Right cardiac atrium (tissue), 5 donors: ENCODE data around the gene TMEM190. TPM values are rescaled to one million over a fixed set of nuclear protein-coding genes. Genes with fewer than 3 reads are reported as not detected.
"Not testable (repeated sequence)": the region's sequence is repeated elsewhere in the genome, so short reads cannot be mapped to it uniquely, and the experiment has no call there.

Experiments used
- ATAC-seq, 2 donors: fragments of 200-7000 bp; cut with Tn5 transposase; one replicate each; pipeline versions ENCODE4 v1.8.0 to v1.9.1; 2020; ENCODE audit warnings: moderate library complexity in 2 of 2, mild to moderate bottlenecking in 1 of 2
- DNase-seq, 3 donors: peaks; one replicate each; pipeline ENCODE4 v3.0.0-alpha.2; 2020
- H3K27ac ChIP-seq: one replicate; pipeline ENCODE4 v1.5.1; 2013; ENCODE audit warnings: mild to moderate bottlenecking, low read length, control low read depth, moderate library complexity
- H3K27me3 ChIP-seq: one replicate; pipeline ENCODE4 v1.6.1; 2013; ENCODE audit not compliant: control insufficient read depth, insufficient read depth
- H3K4me1 ChIP-seq: one replicate; pipeline ENCODE4 v1.6.1; 2013; ENCODE audit warnings: low read length; ENCODE audit not compliant: control insufficient read depth, insufficient read depth
- H3K4me3 ChIP-seq: one replicate; pipeline ENCODE4 v1.5.1; 2013; ENCODE audit warnings: low read length, control low read depth
- H3K9me3 ChIP-seq: one replicate; pipeline ENCODE4 v1.6.1; 2013; ENCODE audit warnings: low read length; ENCODE audit not compliant: control insufficient read depth
- WGBS: extraction: QIAGEN DNeasy Blood & Tissue Kit; methylation state at CpG from one replicate; pipeline ENCODE4 v1.1.7; 2013; 5-methylcytosine and 5-hydroxymethylcytosine counted together
- intact Hi-C, 4 donors: fragments of 100-400 bp; cut with DNase I; formaldehyde crosslinking; loops; one replicate each; pipeline versions ENCODE4 v1.11.0 to v1.14.0; 2022 to 2023
- long read RNA-seq, 4 donors: library from polyadenylated mRNA; unstranded; transcript quantifications; one replicate each; pipeline ENCODE4 v2.0.0, GENCODE V29; 2020 to 2021
- polyA plus RNA-seq: library from polyadenylated mRNA; stranded (reverse); fragments of 200-250 nt; gene quantifications from one replicate; pipeline ENCODE4 v1.2.3, GENCODE V29; 2013
- total RNA-seq, 4 donors: library from RNA; stranded (reverse); fragmentation: NEBNext Ultra II Directional; extraction: Animal tissue kit (Norgen Biotek cat#: 25700); gene quantifications; one replicate each; pipeline ENCODE4 v1.2.1, GENCODE V29; 2021
- donor health status: healthy with polysubstance abuse.
- donor health status: DM: no; HTN: yes; CAD: no.
- donor health status: DM: no; HTN: no; CAD: no.
- donor health status: DM: no; HTN: yes; CAD: no; lungs with severe emphysema.
- donor health status: DM: yes; HTN: yes; CAD: no.

The TMEM190 gene
- total RNA-seq, result not detected
- not detected for polyA plus RNA-seq
- long read RNA-seq, donor 1, result 0 reads
- long read RNA-seq, donor 2, result 0 reads
- long read RNA-seq, donor 3, result 0 reads
- long read RNA-seq, donor 4, result 0 reads

DNA sequence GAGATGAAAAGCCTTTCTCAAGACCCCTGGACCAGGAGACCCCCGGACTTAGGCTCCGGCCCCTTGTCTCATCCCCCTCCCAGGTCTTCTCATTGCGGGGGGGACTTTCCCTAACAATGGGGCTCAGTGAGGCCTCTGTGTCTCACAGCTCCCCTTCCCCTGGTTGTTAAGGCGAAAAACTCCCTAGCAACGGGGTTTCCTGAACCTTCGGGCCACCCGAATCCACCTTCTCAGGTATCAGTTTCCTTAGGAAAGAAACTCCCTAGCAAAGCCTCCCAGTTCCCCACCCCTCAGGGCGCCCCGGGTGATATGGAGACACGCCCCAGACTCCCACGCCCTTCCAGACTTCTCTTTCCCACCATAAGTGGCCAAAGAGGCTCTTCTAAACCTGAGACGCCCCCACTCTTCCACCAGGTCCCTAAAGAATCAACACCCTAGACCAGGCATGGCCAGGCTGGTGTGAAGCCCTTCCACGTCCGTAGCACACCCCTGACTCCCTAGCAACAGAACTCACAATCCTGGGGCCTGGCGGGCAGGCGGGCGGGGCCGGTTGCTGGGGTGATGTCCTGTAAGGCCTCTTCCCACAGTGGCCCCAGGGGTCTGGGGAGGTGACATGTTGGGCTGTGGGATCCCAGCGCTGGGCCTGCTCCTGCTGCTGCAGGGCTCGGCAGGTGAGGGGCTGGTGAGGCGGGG, at the start of gene TMEM190:
TSS of gene TMEM190 (plus strand) at position 586 of the 693 bp plus-strand sequence. CDS start at position 614, 28 bp downstream.
- H3K27me3 ChIP-seq, result no peaks in the 10 kb centered on the region
- peak in 1 of 3 donors; percentile 52 for DNase-seq
- no peaks in the 10 kb centered on the region for H3K9me3 ChIP-seq
- ATAC-seq, result no peak
- H3K4me1 ChIP-seq, result no peaks in the 10 kb centered on the region
- intact Hi-C loops, result loop anchor here in 1 of 4 donors (10.0 kb wide), 1 partner anchor 72 kb away; no protein-coding TSS in a partner anchor
- no peak within 1 kb of the TSS for H3K27ac ChIP-seq
- WGBS, result 51% methylated on average over 21 of the region's 21 CpGs
- no peak within 1 kb of the TSS for H3K4me3 ChIP-seq

DNA sequence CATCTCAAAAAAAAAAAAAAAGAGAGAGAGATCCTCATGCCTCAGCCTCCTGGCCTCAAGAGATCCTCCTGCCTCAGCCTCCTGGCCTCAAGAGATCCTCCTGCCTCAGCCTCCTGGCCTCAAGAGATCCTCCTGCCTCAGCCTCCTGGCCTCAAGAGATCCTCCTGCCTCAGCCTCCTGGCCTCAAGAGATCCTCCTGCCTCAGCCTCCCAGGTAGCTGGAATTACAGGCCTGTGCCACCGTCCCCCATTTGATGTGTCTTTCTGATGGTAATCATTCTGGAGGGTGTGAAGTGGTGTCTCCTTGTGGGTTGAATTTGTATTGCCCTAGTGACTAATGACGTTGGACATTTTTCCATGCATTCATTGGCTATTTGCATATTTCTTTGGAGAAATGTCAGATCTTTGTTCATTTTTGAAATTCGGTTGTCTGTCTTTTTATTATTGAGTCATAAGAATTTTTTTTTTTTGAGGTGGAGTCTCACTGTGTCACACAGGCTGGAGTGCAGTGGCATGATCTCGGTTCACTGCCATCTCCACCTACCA, 47.8 kb upstream of the TMEM190 start:
- intact Hi-C loops, H3K4me3 ChIP-seq: not testable (repeated sequence)

DNA sequence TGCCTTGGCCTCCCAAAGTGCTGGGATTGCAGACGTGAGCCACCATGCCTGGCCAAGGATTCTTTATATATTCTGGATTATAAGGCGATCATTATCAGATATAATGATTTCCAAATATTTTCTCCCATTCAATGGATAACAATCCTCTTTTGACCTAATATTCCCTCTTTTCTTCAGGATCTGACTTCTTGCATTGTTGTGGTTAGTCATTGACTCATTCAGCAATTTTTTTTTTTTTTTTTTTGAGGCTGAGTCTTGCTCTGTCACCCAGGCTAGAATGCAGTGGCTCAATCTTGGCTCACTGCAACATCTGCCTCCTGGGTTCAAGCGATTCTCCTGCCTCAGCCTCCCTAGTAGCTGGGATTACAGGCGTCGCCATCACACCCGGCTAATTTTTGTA, 46.8 kb upstream of the TMEM190 start:
- WGBS, result 90% methylated on average over 6 of the region's 6 CpGs

More for the DNA sequence above, 47.8 kb upstream of the TMEM190 start:
- DNase-seq, H3K4me1 ChIP-seq, H3K9me3 ChIP-seq, ATAC-seq, H3K27ac ChIP-seq, H3K27me3 ChIP-seq: not testable (repeated sequence)
- WGBS, result 68% methylated on average over 4 of the region's 4 CpGs

DNA sequence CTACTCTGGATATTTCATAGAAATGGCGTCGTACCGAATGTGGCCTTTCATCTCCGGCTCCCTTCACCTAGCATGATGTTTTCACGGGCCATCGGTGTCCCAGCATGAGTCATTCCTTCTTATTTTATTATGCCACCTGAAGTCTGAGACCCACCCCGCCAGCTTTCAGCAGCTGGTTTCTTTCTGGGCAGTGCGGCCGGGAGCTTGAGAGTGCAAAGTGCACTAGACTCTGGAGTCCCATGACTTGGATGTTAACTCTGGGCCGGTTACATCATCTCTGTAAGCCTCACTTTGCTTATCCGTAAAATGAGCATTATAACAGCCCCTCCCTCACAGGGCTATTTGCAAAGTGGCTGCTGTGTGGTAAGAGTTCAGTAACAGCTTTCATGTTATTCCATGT, 42.8 kb upstream of the TMEM190 start:
- Histone ChIP-seq H3K27ac (no peak overlapping the region), H3K27me3 (no peaks in the 10 kb centered on the region), H3K4me3 (no peak overlapping the region), H3K4me1 (no peaks in the 10 kb centered on the region), H3K9me3 (no peaks in the 10 kb centered on the region)
- DNase-seq (no peak), ATAC-seq (no peak)
- intact Hi-C loops, result no loop called here
- 79% methylated on average over 11 of the region's 11 CpGs for WGBS

More for the DNA sequence above, 46.8 kb upstream of the TMEM190 start:
- ATAC-seq, H3K4me1 ChIP-seq, H3K4me3 ChIP-seq, H3K9me3 ChIP-seq, H3K27me3 ChIP-seq, DNase-seq, H3K27ac ChIP-seq, intact Hi-C loops: not testable (repeated sequence)

DNA sequence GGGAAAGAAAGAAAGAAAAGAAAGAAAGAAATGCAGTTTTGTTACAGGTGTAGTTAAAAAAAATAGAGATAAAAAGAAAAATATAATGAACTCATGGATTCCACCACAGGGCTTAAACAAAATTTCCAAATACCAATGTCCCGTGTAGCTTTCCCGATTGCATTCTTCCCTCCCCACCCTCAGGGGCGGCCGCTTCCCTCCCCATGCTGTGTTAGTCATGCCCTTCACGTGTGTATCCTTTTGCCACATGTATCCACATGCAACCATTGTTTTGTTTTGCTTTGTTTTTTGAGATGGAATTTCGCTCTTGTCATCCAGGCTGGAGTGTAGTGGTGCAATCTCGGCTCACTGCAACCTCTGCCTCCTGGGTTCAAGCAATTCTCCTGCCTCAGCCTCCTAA, 40.5 kb upstream of the TMEM190 start:
- Histone ChIP-seq H3K4me1 (peaks cover 5% of the 10 kb centered on the region), H3K27me3 (no peaks in the 10 kb centered on the region), H3K27ac (no peak overlapping the region), H3K9me3 (no peaks in the 10 kb centered on the region), H3K4me3 (no peak overlapping the region)
- intact Hi-C loops, result no loop called here
- WGBS, result 79% methylated on average over 7 of the region's 7 CpGs
- DNase-seq (no peak), ATAC-seq (no peak)

DNA sequence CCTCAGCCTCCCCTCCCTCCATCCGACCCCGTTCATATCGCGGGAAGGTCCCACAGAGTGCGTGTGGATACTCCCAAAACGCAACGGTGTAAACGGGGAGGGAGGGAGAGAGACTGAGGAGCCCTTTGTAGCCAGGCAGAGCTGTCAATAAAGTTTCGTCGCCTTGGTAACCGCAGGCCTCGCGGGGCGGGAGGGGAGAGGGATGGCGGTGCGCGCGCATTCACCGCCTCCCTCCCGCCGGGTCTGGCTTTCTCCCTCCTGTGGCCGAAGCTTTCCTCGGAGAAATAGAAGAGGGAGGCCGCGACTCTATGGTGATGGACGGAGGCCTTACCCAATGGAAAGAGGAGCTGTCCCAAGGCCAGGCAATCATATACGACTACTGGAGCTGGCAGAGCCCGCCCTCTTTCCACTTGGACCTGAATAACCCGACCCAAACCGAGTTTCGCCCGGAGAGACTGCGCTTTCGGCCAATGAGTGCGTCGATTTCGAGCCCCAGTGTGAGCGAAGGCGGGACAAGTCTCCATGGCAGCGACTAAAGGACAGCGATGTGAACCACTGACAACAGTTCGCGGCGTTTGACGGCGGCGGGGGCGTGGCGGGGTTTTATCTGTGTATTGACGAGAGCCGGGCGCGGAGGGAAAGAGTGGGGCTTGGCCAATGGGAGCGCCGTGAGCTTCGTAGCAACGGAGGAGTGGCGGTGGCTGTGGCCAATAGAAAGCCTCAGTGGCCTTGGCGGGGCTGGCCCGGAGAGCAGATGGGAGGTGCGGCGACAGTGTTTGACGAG, 37.3 kb upstream of the TMEM190 start, which contains the start of gene KMT5C:
TSS of gene KMT5C (plus strand) at position 772 of the 784 bp plus-strand sequence. CDS start 2,061 bp downstream, outside the sequence.
- no peaks in the 10 kb centered on the region for H3K27me3 ChIP-seq
- peak within 1 kb of the TSS; percentile 85 for H3K27ac ChIP-seq
- ATAC-seq (peak; percentile 96), DNase-seq (peak; percentile 100)
- peak within 1 kb of the TSS; percentile 93 for H3K4me3 ChIP-seq
- no peaks in the 10 kb centered on the region for H3K9me3 ChIP-seq
- peaks cover 5% of the 10 kb centered on the region for H3K4me1 ChIP-seq
- under 1% methylated on average over 63 of the region's 63 CpGs for WGBS
- intact Hi-C loops, result no loop called here

DNA sequence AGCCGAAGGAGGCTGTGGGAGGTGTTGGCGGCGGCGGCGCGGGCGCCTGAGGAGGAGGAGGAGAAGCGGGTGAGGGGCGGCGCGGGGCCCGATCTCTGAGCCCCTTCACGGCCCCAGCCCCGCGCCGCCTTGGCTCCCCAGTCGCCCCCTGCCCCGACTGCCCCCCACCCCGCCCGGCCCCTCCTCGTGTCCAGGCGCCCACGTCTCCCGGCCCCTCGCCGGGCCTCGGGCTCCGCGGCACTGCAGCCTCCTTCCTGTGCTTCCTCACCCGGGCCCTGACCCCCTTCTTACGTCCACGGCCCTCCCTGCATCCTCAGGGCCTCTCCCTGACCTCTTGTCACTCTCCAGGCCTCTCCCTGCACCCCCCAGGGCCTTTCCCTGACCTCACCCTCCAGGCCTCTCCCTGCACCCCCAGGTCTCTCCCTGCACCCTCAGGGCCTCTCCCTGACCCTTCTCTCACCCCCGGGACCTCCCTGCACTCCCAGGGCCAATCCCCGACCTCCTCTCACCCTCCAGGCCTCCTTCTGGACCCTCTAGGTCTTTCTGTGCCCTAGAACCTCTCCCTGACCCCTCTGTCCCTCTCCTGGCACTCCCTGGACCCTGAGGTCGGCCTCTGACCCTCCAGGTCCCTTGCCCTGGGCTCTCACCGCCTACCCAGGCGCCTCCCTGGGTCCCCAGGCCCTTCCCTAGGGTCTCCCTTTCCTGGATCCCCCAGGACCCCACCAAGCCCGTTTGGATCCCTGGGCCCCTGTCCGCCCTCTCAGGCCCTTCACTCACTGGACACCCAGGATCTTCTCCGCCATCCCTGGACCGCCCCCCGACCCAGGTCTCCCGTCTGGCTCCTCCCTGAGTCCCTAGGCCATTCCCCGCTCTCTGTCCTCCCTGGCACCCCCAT, 36.5 kb upstream of the TMEM190 start:
- DNase-seq (peak in 2 of 3 donors; percentile 65 to 73), ATAC-seq (no peak)
- peak overlapping the region; percentile 93 for H3K4me3 ChIP-seq
- H3K9me3 ChIP-seq, result no peaks in the 10 kb centered on the region
- no peaks in the 10 kb centered on the region for H3K27me3 ChIP-seq
- peak overlapping the region; percentile 54 for H3K27ac ChIP-seq
- WGBS, result 3% methylated on average over 43 of the region's 44 CpGs
- intact Hi-C loops, result loop anchor here in 1 of 4 donors (5.0 kb wide), 1 partner anchor 42 kb away; the partner anchor contains the start of gene TMEM238
- peaks cover 5% of the 10 kb centered on the region for H3K4me1 ChIP-seq

DNA sequence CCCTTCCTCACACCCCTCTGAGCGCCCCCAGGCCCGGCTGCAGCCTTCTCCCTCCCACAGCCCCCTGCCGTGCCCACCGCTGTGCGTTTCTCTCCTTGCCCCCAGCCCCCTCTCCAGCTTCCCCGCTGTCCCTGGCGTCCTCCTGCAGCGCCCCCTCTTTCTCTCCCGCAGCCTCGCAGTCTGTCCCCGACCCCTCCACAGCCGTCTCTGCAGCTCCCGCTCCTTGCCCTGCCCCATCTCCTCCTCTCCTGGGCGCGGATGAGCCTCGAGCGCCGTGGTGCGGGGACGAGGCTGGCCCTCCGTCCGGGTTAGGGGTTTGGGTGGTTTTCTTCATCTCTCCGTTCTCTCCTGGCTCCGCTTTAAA, 35.9 kb upstream of the TMEM190 start:
- peak overlapping the region; percentile 93 for H3K4me3 ChIP-seq
- peak in 1 of 3 donors; percentile 64 for DNase-seq
- WGBS, result 3% methylated on average over 24 of the region's 24 CpGs
- no peaks in the 10 kb centered on the region for H3K27me3 ChIP-seq
- intact Hi-C loops, result loop anchor here in 1 of 4 donors (5.0 kb wide), 1 partner anchor 42 kb away; the partner anchor contains the start of gene TMEM238
- H3K27ac ChIP-seq, result no peak overlapping the region
- H3K9me3 ChIP-seq, result no peaks in the 10 kb centered on the region
- peaks cover 5% of the 10 kb centered on the region for H3K4me1 ChIP-seq
- ATAC-seq, result no peak

DNA sequence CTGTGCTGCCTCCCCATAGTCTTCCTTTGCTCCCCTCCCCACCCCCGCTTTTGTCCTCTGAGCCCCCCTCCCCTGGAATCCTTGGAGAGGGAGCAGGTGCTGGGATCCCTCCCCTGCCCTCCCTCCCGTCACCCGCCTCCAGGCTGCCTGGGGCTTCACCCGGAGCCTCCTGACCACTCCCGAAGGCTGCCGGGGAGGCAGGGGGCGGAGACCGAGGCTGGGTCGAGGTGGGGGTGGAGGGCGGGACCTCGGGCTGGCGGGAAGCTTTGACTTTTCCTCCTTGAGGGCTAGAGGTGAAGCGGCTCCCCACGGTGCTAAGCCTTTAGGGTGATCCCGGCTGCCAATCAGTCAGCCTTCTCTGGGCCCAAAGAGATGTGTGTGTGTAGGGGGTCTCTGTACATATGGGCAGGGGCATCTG, 35.4 kb upstream of the TMEM190 start:
- H3K9me3 ChIP-seq, result no peaks in the 10 kb centered on the region
- H3K27ac ChIP-seq, result no peak overlapping the region
- no peaks in the 10 kb centered on the region for H3K27me3 ChIP-seq
- DNase-seq (peak; percentile 77 to 89 (median 87)), ATAC-seq (no peak)
- intact Hi-C loops, result loop anchor here in 1 of 4 donors (5.0 kb wide), 1 partner anchor 41 kb away; the partner anchor contains the start of gene TMEM238
- 2% methylated on average over 15 of the region's 15 CpGs for WGBS
- H3K4me3 ChIP-seq, result peak overlapping the region; percentile 93
- peaks cover 5% of the 10 kb centered on the region for H3K4me1 ChIP-seq
